ENCODE measurements around the gene ZNF577. TPM values are rescaled to one million over a fixed set of nuclear protein-coding genes. Genes with fewer than 3 reads are reported as not detected.
A peak's percentile ranks its signal among the peaks of the same experiment; 100 is the strongest.

Gene ZNF577
- total and polyA plus RNA-seq, 2 experiments from 2014 or later, result 8.8 to 9.3 TPM

GRCh38 chr19:51824281-51825005 lies 63.3 kb downstream of the ZNF577 start:
- TF ChIP-seq EZH2 (IDR thresholded peaks at IDR 0.05; ENCODE audit: insufficient read depth, poor library complexity, severe bottlenecking) (no peak), EZH2phosphoT487 (IDR thresholded peaks at IDR 0.05; ENCODE audit: insufficient read depth, low read depth) (no peak)
- WGBS, 2 experiments (ENCODE audit: low coverage in 1 of 2, low lambda C conversion rate in 2 of 2, missing lambda C conversion rate in 2 of 2), result 49 to 61% methylated on average over 13 of the region's 13 CpGs
- H3K9me3 ChIP-seq (ENCODE audit: low read depth), result no peaks in the 10 kb centered on the region

GRCh38 chr19:51822946-51823345 lies 64.8 kb downstream of the ZNF577 start:
- Histone ChIP-seq H3F3A (ENCODE audit: insufficient read depth) (no peaks in the 10 kb centered on the region), H3K27me3 (replicated peaks; ENCODE audit: insufficient read depth) (no peaks in the 10 kb centered on the region), H3K36me3 (ENCODE audit: low read depth) (no peaks in the 10 kb centered on the region), H3K4me3 (no peak overlapping the region), H3K9me2 (ENCODE audit: insufficient read depth) (no peaks in the 10 kb centered on the region), H3K4me2 (ENCODE audit: unreplicated experiment) (no peak overlapping the region), H3K4me1 (ENCODE audit: insufficient read depth) (no peaks in the 10 kb centered on the region), H3K79me2 (ENCODE audit: insufficient read depth) (no peaks in the 10 kb centered on the region), H3K27ac (no peak overlapping the region), H4K20me1 (ENCODE audit: insufficient read depth) (no peaks in the 10 kb centered on the region), H3K9ac (no peak overlapping the region), H3K9me3 (ENCODE audit: low read depth) (no peaks in the 10 kb centered on the region), H2AFZ (no peak overlapping the region)
- WGBS, 2 experiments (ENCODE audit: low coverage in 1 of 2, low lambda C conversion rate in 2 of 2, missing lambda C conversion rate in 2 of 2), result 51 to 66% methylated on average over 3 of the region's 3 CpGs
- in situ Hi-C loops (cut with MboI), result no loop called here
- DNase-seq, result no peak
- TF ChIP-seq EZH2phosphoT487 (IDR thresholded peaks at IDR 0.05; ENCODE audit: insufficient read depth, low read depth) (no peak), EZH2 (IDR thresholded peaks at IDR 0.05; ENCODE audit: insufficient read depth, poor library complexity, severe bottlenecking) (no peak)

More at GRCh38 chr19:51824281-51825005, 63.3 kb downstream of the ZNF577 start:
- H2AFZ ChIP-seq, result no peak overlapping the region
- no peak overlapping the region for H3K4me2 ChIP-seq (ENCODE audit: unreplicated experiment)
- H3K27me3 ChIP-seq (replicated peaks; ENCODE audit: insufficient read depth), result no peaks in the 10 kb centered on the region
- H3F3A ChIP-seq (ENCODE audit: insufficient read depth), result no peaks in the 10 kb centered on the region
- H3K9me2 ChIP-seq (ENCODE audit: insufficient read depth), result no peaks in the 10 kb centered on the region
- no peak overlapping the region for H3K4me3 ChIP-seq
- H3K79me2 ChIP-seq (ENCODE audit: insufficient read depth), result no peaks in the 10 kb centered on the region
- no peaks in the 10 kb centered on the region for H4K20me1 ChIP-seq (ENCODE audit: insufficient read depth)
- in situ Hi-C loops (cut with MboI), result no loop called here
- H3K27ac ChIP-seq, result no peak overlapping the region
- no peaks in the 10 kb centered on the region for H3K4me1 ChIP-seq (ENCODE audit: insufficient read depth)
- DNase-seq, result no peak
- H3K9ac ChIP-seq, result no peak overlapping the region
- no peaks in the 10 kb centered on the region for H3K36me3 ChIP-seq (ENCODE audit: low read depth)

GRCh38 chr19:51822325-51822724 lies 65.4 kb downstream of the ZNF577 start:
- H3F3A ChIP-seq (ENCODE audit: insufficient read depth), result no peaks in the 10 kb centered on the region
- no peak overlapping the region for H3K4me2 ChIP-seq (ENCODE audit: unreplicated experiment)
- no peaks in the 10 kb centered on the region for H3K79me2 ChIP-seq (ENCODE audit: insufficient read depth)
- in situ Hi-C loops (cut with MboI), result no loop called here
- no peaks in the 10 kb centered on the region for H3K27me3 ChIP-seq (replicated peaks; ENCODE audit: insufficient read depth)
- 40 to 43% methylated on average over 2 of the region's 2 CpGs for WGBS, 2 experiments (ENCODE audit: low coverage in 1 of 2, low lambda C conversion rate in 2 of 2, missing lambda C conversion rate in 2 of 2)
- H3K36me3 ChIP-seq (ENCODE audit: low read depth), result no peaks in the 10 kb centered on the region
- TF ChIP-seq EZH2 (IDR thresholded peaks at IDR 0.05; ENCODE audit: insufficient read depth, poor library complexity, severe bottlenecking), result no peak
- TF ChIP-seq EZH2phosphoT487 (IDR thresholded peaks at IDR 0.05; ENCODE audit: insufficient read depth, low read depth), result no peak
- no peaks in the 10 kb centered on the region for H3K9me3 ChIP-seq (ENCODE audit: low read depth)
- peak; percentile 62 for DNase-seq
- H3K4me1 ChIP-seq (ENCODE audit: insufficient read depth), result no peaks in the 10 kb centered on the region
- H3K4me3 ChIP-seq, result no peak overlapping the region
- no peaks in the 10 kb centered on the region for H4K20me1 ChIP-seq (ENCODE audit: insufficient read depth)
- H3K9ac ChIP-seq, result no peak overlapping the region
- H3K27ac ChIP-seq, result no peak overlapping the region
- H2AFZ ChIP-seq, result no peak overlapping the region
- no peaks in the 10 kb centered on the region for H3K9me2 ChIP-seq (ENCODE audit: insufficient read depth)

- Histone ChIP-seq H3F3A (ENCODE audit: insufficient read depth) (no peaks in the 10 kb centered on the region), H3K9ac (no peak overlapping the region), H3K36me3 (ENCODE audit: low read depth) (no peaks in the 10 kb centered on the region), H3K4me3 (no peak overlapping the region), H3K27ac (no peak overlapping the region), H4K20me1 (ENCODE audit: insufficient read depth) (no peaks in the 10 kb centered on the region), H3K4me2 (ENCODE audit: unreplicated experiment) (no peak overlapping the region), H3K79me2 (ENCODE audit: insufficient read depth) (no peaks in the 10 kb centered on the region), H3K27me3 (replicated peaks; ENCODE audit: insufficient read depth) (no peaks in the 10 kb centered on the region), H2AFZ (no peak overlapping the region), H3K9me3 (ENCODE audit: low read depth) (no peaks in the 10 kb centered on the region), H3K4me1 (ENCODE audit: insufficient read depth) (no peaks in the 10 kb centered on the region), H3K9me2 (ENCODE audit: insufficient read depth) (no peaks in the 10 kb centered on the region)
- in situ Hi-C loops (cut with MboI), result no loop called here
- DNase-seq, result no peak
- TF ChIP-seq EZH2 (IDR thresholded peaks at IDR 0.05; ENCODE audit: insufficient read depth, poor library complexity, severe bottlenecking), result no peak
- no peak for TF ChIP-seq EZH2phosphoT487 (IDR thresholded peaks at IDR 0.05; ENCODE audit: insufficient read depth, low read depth)
These were observed 65.8 kb downstream of the ZNF577 start for GRCh38 chr19:51821921-51822320.

Data from GM23248 (cell line).